ENCODE data around the gene TMEM53.

- TF ChIP-seq CTCF (IDR thresholded peaks at IDR 0.05; ENCODE audit: low read length) (no peak), EZH2 (optimal IDR thresholded peaks at IDR 0.05; ENCODE audit: low read depth, low read length) (no peak), EZH2phosphoT487 (IDR thresholded peaks at IDR 0.05; ENCODE audit: low read length) (no peak)
Observed at GRCh38 chr1:44679468-44679867, 5.2 kb upstream of the TMEM53 start.

Measured in MM.1S (cell line).